ENCODE data around the gene RNF157.
A peak's percentile ranks its signal among the peaks of the same experiment; 100 is the strongest.

RNF157 gene

GRCh38 chr17:76178124-76178523, 62.2 kb downstream of the RNF157 start:
- peaks cover 35% of the 10 kb centered on the region for H3K4me1 ChIP-seq (ENCODE audit: low read length)
- H4K20me1 ChIP-seq (ENCODE audit: insufficient read depth, low read length) = no peaks in the 10 kb centered on the region
- no peaks in the 10 kb centered on the region for H3K27me3 ChIP-seq (replicated peaks; ENCODE audit: insufficient read depth, low read length)
- DNase-seq = no peak
- H3K79me2 ChIP-seq (ENCODE audit: low read length) = no peaks in the 10 kb centered on the region
- no peaks in the 10 kb centered on the region for H3K36me3 ChIP-seq (replicated peaks; ENCODE audit: insufficient read depth, low read length)
- H3K9ac ChIP-seq (ENCODE audit: low read length) = no peak overlapping the region
- no peak overlapping the region for H3K4me3 ChIP-seq (ENCODE audit: low read length)
- no peak overlapping the region for H3K4me2 ChIP-seq (ENCODE audit: low read depth, low read length)
- no peaks in the 10 kb centered on the region for H3K9me3 ChIP-seq (replicated peaks; ENCODE audit: insufficient read depth, low read length)
- H3F3A ChIP-seq (ENCODE audit: insufficient read depth, low read length) = peaks cover 23% of the 10 kb centered on the region
- H3K9me2 ChIP-seq (replicated peaks; ENCODE audit: insufficient read depth, low read length) = no peaks in the 10 kb centered on the region
- H3K27ac ChIP-seq (ENCODE audit: low read length) = no peak overlapping the region
- no peak overlapping the region for H2AFZ ChIP-seq (ENCODE audit: low read length)
- TF ChIP-seq CTCF (IDR thresholded peaks at IDR 0.05; ENCODE audit: low read length) (no peak), EZH2phosphoT487 (IDR thresholded peaks at IDR 0.05; ENCODE audit: low read length) (no peak), EZH2 (optimal IDR thresholded peaks at IDR 0.05; ENCODE audit: low read depth, low read length) (no peak)

- Histone ChIP-seq H3F3A (ENCODE audit: insufficient read depth, low read length) (peaks cover 24% of the 10 kb centered on the region), H3K27me3 (replicated peaks; ENCODE audit: insufficient read depth, low read length) (no peaks in the 10 kb centered on the region), H2AFZ (ENCODE audit: low read length) (no peak overlapping the region), H3K9ac (ENCODE audit: low read length) (no peak overlapping the region), H3K4me3 (ENCODE audit: low read length) (no peak overlapping the region), H3K4me1 (ENCODE audit: low read length) (peaks cover 33% of the 10 kb centered on the region), H3K4me2 (ENCODE audit: low read depth, low read length) (no peak overlapping the region), H3K36me3 (replicated peaks; ENCODE audit: insufficient read depth, low read length) (no peaks in the 10 kb centered on the region), H3K27ac (ENCODE audit: low read length) (no peak overlapping the region), H3K79me2 (ENCODE audit: low read length) (no peaks in the 10 kb centered on the region), H3K9me3 (replicated peaks; ENCODE audit: insufficient read depth, low read length) (no peaks in the 10 kb centered on the region), H3K9me2 (replicated peaks; ENCODE audit: insufficient read depth, low read length) (no peaks in the 10 kb centered on the region), H4K20me1 (ENCODE audit: insufficient read depth, low read length) (no peaks in the 10 kb centered on the region)
- DNase-seq = no peak
- no peak for TF ChIP-seq EZH2 (optimal IDR thresholded peaks at IDR 0.05; ENCODE audit: low read depth, low read length)
- TF ChIP-seq CTCF (IDR thresholded peaks at IDR 0.05; ENCODE audit: low read length) = no peak
- TF ChIP-seq EZH2phosphoT487 (IDR thresholded peaks at IDR 0.05; ENCODE audit: low read length) = no peak
Measured at GRCh38 chr17:76176701-76177574, 63.4 kb downstream of the RNF157 start.

- TF ChIP-seq CTCF (IDR thresholded peaks at IDR 0.05; ENCODE audit: low read length) (no peak), EZH2 (optimal IDR thresholded peaks at IDR 0.05; ENCODE audit: low read depth, low read length) (no peak), EZH2phosphoT487 (IDR thresholded peaks at IDR 0.05; ENCODE audit: low read length) (no peak)
- H3K9me3 ChIP-seq (replicated peaks; ENCODE audit: insufficient read depth, low read length) = no peaks in the 10 kb centered on the region
Measured at GRCh38 chr17:76174037-76174436, 66.3 kb downstream of the RNF157 start.

More at GRCh38 chr17:76174037-76174436, 66.3 kb downstream of the RNF157 start:
- peak overlapping the region; percentile 92 for H3K27ac ChIP-seq (ENCODE audit: low read length)
- no peaks in the 10 kb centered on the region for H3K79me2 ChIP-seq (ENCODE audit: low read length)
- no peak for DNase-seq
- peak overlapping the region; percentile 80 for H3K4me2 ChIP-seq (ENCODE audit: low read depth, low read length)
- no peaks in the 10 kb centered on the region for H3K9me2 ChIP-seq (replicated peaks; ENCODE audit: insufficient read depth, low read length)
- peaks cover 18% of the 10 kb centered on the region for H3K4me1 ChIP-seq (ENCODE audit: low read length)
- H3K9ac ChIP-seq (ENCODE audit: low read length) = peak overlapping the region; percentile 77; the same call in 1 of the 2 replicates
- H4K20me1 ChIP-seq (ENCODE audit: insufficient read depth, low read length) = no peaks in the 10 kb centered on the region
- H3K36me3 ChIP-seq (replicated peaks; ENCODE audit: insufficient read depth, low read length) = no peaks in the 10 kb centered on the region
- H3F3A ChIP-seq (ENCODE audit: insufficient read depth, low read length) = peaks cover 14% of the 10 kb centered on the region; the same call in 1 of the 2 replicates
- no peaks in the 10 kb centered on the region for H3K27me3 ChIP-seq (replicated peaks; ENCODE audit: insufficient read depth, low read length)
- peak overlapping the region; percentile 65 for H3K4me3 ChIP-seq (ENCODE audit: low read length)
- peak overlapping the region; percentile 70 for H2AFZ ChIP-seq (ENCODE audit: low read length)

All from MM.1S (cell line).